Pulmonary artery endothelial cell (primary cell): ENCODE data around the gene NSF. TPM values are rescaled to one million over a fixed set of nuclear protein-coding genes. Genes with fewer than 3 reads are reported as not detected.
"Not testable (repeated sequence)": the region's sequence is repeated elsewhere in the genome, so short reads cannot be mapped to it uniquely, and the experiment has no call there.

Experiments
- DNase-seq: peaks from one replicate; pipeline ENCODE4 v3.0.0-alpha.2; 2011; ENCODE audit warnings: low read depth, low spot score
- total RNA-seq: library from RNA; depleted of rRNA; stranded (reverse); fragments of >200 nt; gene quantifications from 2 replicates; pipeline ENCODE4 v1.2.3, GENCODE V29; 2014

Gene NSF
- total RNA-seq, 1 donor from 2014 or later: 44.6 TPM

DNA sequence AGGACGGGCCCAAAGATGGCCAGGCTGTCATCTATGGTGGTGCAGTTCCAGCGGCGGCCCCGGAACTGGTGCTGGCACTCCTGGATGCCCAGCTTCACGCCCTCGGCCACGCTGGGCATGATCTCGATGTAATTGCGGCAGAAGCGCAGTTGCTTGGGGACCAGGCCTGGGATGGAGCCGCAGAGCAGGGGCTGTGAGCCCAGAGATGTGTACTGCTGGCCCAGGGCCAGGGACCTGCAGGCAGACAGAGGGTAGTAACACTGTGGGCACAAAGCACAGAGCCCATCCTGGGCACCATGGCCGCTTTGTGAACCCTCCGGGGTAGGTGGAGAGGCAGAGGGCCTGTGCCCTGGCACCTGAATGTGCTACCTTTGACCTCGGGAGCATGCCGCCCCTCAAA, 183.2 kb downstream of the NSF start:
- no peak for DNase-seq

DNA sequence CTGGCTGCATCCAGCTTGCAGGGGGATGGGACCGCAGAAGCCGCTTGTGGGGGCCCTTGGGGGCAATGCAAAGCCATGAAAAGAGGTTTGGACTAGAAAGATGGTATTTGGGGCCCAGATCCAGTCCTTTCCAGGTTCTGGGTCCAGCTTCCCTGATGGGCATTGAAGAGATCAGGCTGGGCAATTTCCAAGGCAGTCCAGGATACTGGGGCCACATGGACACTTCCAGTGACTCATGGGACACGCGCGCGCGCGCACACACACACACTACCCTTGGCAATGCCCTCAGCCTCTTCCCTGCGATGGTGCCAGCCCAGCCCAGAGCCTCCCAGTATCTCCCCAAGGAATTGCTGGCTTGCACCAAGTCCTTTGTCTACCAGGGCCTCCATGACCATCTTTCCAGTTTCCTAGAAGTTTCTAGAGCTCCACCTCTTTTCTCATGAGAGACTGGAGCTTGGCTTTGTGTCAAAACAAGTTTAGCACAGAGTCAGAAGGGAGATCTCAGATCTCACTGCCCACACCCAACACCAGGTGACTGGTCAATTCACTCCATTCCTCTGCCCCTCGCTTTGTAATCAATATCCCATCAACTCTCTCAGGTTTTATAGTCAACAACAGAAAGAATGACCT, 183.8 kb downstream of the NSF start:
- DNase-seq: no peak

DNA sequence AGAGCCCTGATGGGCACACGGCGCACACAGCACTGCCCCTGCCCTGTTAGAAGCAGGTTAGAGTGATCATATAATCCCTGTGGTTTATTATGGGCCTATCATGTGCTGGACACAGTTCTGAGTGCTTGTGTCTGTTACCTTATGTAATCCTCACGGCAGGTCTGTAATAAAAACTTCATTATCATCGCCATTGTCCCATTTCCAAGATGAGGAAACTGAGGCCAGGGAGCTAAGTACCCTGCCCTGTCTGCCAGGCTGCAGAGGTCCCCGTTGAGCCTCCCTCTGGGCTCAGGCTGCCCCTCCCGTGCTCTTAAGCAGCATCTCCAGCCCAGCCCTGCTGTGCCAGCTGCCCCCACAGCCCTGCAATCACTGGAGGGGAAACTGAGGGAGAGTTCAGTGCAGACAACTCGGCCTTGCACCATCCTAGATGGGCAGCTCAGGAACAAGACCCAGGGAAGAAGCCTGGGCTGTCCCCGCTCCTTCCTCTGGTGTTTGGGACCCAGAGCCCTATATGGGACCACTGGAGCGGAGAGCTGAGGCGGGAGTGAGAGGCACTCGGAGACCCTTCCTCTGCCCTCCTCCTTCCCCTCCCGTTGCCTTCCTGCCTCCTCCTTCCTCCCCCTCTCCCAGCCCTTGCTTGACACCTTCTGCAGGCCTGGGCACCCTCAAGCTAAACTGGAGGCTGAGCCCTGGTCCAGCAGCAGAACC, 186.0 kb downstream of the NSF start:
- no peak for DNase-seq

DNA sequence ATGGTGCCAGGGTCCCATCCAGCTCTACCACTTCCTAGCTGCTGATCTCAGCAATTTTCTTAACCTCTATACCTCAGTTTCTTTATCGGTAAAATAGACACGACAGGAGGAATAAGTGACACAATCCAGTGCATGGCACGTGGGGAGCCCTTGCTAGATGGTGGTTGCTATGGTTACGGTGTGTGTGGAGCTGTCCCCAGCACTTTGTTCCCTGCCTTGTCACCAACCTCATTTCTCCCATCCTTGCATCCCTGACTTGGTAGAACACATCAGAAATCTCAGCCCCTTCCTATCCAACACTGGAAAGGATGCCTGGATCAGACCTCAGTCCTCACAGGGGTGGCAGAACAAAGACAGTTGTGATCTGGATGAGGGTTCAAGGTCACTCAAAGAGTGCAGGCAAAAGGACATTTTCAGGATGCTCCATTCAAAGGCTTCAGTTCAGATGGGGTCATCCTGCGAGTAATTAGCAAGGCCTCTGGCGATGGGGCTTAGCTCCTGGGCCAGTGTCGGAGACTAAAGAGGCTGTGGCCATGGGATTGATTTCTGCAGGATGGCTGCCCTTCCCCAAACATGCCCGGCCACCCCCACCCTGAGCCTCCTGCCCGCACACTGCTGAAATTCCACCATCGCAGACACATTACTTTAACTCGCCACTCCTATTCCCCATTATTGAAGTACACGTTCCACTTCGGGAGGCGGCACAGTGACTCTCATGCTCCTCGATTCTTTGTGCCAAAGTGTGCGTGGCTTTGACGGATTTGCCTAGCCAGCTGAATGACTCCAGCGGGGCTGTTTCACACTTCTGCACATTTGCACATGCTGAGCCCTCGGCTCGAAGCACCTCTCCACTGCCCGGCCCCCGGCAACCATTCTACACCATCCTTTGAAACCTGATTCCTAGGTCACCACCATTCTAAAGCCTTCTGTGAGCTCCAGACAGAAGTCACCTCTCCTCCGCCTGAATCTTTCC, 187.8 kb downstream of the NSF start:
- no peak for DNase-seq

DNA sequence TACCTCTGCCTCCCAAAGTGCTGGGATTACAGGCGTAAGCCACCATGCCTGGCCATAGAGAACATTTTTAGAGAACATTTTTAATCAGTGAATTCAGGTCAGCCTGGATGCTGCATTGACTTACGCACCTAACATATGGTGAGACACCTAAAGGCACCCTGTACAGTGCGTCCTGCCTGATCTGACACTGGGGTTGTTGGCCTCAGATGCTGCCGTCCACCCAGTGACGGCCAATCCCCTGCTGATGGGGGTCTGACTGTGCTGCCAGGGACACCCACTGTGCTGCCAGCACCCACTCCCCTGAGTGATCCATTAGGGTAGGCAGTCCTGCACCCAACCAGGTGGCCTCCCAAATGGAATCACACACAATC, 189.5 kb downstream of the NSF start:
- DNase-seq: no peak

DNA sequence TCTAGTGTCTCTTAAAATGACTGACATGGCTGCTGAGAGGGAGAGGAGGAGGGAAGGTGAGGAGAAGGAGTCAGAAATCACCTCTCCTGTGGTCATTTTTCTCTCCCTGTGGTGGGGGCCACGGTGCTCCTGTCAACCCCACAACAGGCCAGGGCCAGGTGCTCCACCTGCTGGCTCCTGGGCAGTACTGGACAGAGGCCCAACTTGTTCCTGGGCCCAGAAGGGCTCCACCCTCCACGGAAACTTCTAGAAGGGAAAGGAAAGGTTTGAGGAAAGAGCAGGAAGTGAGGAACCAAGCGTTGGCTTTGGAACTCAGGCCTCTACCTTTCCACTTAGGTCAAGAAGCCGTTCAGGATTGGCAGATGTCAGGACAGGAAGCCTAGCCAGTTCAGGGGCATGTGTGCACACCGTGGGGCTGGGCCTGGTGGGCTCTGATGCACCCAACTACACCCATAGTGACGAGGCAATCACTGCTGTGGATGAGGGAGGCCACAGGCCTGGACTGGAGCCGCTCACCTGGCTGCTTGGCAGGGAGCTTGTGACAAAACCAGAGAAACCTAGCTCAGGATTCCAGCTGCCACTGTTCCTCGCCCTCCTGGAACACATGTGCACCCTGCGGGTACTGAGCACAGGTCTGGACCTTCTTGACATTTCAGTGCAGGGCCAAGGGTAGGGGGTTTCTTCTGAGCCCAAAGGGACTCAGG, 191.9 kb downstream of the NSF start:
- DNase-seq: no peak

DNA sequence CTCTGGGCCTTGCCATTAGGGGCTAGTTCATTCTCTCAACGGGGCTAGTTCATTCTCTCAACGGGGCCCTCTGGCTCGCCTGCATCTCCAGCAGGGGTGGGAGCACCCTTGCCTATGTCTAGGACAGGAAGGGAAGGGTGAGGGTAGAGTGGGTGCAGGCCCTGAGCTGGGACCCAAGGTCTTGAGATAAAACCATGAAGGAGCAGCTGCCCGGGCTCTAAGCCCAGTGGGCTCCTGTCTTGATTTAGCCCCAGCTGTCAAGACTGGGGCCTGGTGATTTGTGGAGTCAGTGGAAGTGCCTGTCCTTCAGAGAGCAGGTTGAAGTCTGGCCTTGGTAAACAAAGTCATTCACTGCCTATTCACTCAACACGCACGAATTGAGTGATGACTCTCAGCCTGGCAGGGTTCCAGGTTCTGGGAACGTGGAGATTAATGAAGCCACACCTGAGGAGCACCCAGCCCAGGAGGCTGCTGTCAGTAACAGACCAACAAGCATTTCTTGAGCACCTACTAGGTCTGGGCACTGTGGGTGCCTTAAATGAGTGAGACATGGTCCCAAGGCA, 192.6 kb downstream of the NSF start:
- DNase-seq: no peak

DNA sequence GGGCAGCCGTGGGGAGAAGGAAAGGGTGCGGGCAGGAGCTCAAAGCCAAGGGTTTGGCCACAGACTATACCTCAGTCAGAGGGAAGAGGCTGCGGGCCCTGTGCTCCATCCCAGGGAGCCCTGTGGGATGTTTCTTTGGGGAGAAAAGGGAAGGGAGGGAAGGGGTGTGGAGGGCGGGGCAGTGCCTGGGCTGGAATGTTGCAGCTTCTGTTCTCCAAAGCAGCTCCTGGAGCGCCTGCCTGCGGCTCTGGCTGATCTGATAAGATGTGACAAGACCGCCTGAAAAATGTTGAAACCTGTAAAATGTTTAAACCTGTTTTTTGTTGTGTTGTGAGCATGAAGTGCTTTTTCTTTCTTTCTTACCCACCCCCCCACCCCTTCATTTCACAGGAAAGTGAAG, 195.2 kb downstream of the NSF start:
- no peak for DNase-seq

DNA sequence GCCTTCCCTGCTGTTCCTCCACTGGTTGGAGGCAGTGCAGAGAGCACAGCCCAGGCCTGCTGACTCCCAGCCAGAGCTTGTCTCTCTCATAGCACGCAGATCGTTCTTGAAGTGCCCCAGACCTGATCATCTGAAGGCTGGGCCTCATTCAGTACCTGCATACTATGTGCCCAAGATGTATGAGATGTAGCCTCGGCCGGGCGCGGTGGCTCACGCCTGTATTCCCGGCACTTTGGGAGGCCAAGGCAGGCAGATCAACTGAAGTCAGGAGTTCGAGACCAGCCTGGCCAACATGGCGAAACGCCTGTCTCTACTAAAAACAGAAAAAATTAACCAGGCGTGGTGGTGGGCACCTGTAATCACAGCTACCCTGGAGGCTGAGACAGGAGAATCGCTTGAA, 197.0 kb downstream of the NSF start:
- no peak for DNase-seq

DNA sequence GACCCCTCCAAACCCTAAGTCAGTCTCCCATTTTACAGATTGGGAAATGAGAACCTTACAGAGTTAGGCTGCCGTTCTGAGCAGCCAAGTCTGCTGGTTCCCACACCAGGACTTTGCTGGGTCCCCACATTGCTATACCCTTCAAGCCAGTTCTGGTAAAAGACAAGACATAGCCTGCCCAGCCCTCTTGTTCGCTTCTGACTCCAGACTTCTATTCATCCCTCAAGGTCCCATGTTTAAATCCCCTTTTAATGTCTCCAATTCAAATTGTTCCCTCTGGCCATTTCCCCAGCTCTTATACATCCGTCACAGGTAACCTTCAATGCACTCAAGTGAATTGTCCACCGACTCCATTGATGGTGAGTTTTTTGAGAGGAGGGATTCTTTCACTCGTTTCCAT, 197.8 kb downstream of the NSF start:
- DNase-seq: no peak

DNA sequence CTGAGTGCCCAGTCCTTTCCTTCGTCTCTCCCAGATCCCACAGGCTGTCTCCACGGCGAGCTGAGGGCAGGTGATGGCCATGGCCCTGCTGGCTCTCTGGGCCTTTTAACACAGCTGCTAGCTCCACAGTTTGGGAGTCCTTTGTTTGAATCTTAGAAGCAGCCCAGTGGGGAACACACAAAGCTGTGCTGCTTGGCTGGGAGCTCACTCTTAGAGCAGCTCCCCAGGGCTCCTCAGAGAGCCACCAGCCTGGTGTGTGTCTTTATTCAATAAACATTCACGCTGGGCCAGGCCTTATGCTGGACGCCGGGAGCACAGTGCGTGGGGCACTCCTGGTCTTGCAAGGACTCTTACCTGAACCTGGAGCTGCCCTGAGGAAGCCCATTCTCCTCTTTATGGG, 198.3 kb downstream of the NSF start:
- DNase-seq: no peak

DNA sequence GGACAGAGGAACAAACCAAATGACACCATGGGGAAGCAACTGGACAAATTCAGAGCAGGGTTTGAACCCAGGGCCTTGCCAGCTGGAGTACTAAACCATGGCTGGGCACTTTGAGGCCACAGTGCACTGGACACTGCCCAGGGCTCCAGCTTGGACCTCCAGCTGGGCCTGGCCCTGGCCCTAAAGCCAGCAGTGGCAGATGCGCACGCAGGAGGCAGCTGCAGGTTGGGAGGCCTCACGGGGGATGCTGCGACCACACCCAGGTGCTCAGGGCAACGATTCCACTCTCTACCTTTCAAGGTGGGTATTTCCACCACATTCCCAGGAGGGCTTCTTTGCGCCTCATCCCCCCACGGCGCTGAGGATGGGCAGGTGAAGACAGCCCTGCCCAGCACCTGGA, 199.1 kb downstream of the NSF start:
- DNase-seq: no peak

DNA sequence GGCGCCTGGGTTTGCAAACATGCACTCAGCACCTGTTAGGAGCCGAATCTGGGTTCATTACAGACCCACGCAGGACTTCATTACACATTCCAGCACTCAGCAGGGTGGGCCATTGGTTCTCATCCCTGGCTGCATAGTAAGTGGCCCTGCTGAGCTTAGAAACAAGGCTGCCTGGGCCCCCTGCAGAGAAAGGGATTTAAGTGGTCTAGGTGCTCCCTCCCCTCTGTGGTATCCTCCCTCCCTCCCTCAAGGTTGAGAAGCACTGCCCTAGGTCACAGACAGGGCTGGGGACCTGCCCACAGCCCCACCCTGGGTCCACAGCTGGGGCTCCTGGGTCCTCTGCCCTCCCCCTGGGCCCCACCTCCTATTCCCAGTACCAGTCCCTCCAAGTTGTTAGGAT, 199.7 kb downstream of the NSF start:
- no peak for DNase-seq

DNA sequence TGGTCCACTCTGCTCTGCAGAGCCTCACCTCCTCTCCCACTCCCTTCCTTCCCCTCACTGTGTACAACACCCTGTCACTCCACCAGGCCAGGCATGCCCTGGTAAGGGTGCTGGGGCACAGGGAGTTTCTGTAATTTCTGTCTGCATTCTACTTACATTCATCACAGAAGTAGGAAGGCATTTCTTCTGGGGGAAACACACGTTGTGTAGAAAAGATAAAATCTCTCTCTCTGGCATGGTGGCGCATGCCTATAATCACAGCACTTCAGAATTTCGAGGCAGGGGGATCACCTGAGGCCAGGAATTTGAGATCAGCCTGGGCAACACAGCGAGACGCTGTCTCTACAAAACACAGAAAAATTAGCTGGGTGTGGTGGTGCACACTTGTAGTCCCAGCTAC, 201.1 kb downstream of the NSF start:
- DNase-seq: no peak

DNA sequence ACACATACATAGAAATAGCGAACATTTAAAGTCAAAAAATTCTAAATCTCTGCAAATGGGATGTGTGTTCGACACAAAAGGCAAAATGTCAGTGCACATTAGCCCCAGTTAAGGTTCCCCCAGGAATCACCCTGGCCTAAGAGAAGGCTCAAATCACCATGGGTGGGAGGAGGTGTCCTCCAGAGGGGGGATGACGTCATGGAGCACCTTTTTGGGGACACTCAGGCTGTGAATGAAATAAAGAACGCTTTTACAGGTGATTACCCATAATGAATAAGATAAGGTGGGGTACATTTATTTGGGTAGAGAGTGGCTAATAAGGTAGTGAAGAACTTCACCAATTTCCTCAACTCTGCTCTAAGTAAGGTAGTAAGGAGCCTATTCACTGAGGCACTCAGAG, 201.6 kb downstream of the NSF start:
- DNase-seq: no peak

DNA sequence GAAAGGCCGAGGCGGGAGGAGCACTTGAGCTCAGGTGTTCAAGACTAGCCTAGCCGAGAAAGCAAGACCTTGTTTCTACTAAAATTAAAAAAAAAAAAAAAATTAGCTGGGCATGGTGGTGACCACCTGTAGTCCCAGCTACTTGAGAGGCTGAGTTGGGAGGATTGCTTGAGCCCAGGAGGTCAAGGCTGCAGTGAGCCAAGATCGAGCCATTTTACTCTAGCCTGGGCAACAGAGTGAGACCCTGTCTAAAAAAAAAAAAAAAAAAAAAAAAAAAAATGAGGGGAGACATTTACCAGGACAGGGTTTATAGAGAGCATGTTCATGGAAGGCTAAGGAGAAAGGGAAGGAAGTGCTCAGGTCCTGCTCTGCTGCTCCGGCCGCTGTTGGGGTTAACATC, 202.6 kb downstream of the NSF start:
- DNase-seq: not testable (repeated sequence)

DNA sequence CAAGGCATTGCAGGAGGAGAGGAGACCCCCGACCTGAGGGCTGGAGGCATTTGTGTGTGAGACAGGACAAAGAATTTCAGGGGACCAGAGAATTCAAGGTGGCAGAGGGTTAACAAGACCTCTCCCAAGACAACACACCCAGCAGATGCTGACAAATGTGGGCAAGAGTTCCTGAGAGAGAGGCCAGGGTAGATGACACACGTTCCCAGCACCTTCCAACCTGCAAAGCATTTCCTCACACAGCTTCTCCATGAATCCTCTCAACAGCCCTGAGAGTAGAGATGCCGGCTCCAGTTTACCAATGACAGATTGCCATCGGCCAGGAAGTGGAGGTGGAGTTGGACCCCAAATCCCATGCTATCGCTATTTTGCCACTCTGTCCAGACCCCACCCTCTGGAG, 203.1 kb downstream of the NSF start:
- no peak for DNase-seq

DNA sequence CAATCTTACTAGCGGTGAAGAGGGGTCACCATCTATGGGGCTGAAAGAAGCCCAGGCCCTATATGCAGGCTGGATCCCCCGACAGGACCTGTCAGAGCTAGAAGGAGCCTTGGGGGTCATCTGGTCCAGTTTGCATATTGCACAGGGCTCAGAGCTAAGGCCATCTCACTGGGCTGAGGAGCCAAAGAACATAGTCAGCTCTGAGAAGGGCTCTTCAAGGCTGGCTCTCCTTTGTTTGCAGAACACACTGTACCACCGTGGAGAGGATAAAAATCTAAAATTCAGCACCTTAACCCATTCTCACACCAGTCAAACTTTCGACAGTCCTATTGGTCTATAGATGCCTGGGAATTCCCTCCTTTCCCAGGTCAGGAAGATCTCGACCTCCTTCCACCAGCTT, 203.8 kb downstream of the NSF start:
- no peak for DNase-seq

DNA sequence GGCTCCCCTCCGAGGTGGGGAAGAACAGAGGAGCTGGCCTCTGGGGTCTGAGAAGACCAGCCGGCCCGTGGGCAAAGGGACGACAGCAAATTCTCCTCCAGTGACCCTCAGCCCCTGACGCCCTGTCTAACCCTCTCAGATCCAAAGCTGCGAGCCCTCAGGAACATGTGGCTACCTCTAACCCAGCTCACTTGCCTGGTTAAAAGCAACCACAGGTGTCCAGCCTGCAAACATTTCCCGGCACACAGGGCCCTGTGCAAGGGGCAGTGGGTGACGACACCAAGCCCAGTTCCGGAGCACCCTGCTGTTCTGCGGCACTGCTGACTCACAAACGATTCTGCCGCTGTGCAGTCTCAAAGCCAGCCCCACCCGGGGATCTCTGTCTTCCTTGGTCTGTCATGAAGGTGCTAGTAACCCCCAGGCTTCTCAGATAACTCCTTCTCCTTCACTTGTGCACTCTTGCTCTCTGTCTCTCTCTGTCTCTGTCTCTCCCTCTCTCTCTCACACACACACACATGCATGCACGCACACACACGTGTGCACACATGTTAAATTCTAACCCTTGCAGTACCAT, 205.0 kb downstream of the NSF start:
- no peak for DNase-seq

DNA sequence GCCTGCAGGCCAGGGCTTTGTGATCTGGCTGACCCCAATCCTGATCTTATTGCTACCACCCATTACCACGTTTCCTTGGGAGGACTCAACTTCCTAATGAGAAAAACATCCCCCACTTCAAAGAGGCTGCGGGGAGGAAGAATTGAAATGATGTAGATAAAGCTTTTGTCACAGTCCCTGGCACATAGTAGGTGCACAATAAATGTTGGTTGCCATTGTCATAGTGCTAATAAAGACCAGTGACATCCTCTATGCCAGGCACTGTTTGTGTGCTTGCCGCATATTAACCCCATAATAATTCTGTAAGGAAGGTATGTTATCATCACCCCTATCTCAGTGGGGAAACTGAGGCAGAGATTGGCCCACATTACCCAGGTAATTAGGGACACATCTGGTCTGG, 205.6 kb downstream of the NSF start:
- no peak for DNase-seq

DNA sequence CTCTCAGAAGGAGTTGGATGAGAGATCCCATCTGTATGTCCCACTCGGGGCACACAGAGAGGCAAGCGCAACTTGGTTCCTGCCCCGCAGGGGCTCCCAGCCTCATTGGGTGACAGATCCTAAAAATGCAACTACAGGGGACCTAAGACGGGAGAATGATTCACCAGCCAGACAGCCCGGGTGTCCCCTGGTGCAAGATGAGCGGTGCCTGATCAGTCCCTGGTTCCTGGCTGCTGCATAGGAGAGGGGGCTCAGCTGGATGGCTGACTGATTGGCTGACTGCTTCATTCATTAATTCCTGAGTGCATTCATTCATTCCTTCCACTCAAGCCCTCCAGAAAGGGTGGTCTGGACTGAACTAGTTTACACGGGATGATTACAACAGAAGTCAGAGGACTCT, 206.1 kb downstream of the NSF start:
- no peak for DNase-seq
